Measurements from ENCODE around the gene CIAO3. TPM values are rescaled to one million over a fixed set of nuclear protein-coding genes. Genes with fewer than 3 reads are reported as not detected.
"Not testable (repeated sequence)": the region's sequence is repeated elsewhere in the genome, so short reads cannot be mapped to it uniquely, and the experiment has no call there.

CIAO3 gene
- total and polyA plus RNA-seq, 8 donors = 11.1 to 72.9 (median 16.3) TPM

DNA sequence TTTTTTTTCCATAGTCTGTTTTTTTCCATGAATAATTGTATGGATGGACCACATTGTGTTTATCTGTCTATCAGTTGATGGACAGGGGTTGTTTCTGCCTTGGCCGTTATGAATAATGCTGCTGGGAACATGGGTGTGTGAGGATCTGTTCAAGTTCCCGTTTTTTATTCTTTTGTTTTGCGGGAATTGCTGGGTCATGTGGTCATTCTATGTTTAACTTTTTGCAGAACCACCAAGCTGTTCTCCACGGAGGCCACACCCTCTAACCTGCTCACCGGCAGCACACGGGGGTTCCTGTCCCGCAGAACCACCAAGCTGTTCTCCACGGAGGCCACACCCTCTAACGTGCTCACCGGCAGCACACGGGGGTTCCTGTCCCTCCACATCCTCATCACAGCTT lies 13.9 kb upstream of the CIAO3 start:
- intact Hi-C loops (cut with DNase I) = no loop called here
- ATAC-seq (peak in 2 of 4 donors; percentile 51 to 55), DNase-seq (no peak), FAIRE-seq (no peak)
- WGBS, 2 donors = 40 to 47% methylated on average over 11 of the region's 11 CpGs
- no peak overlapping the region for H3K27ac ChIP-seq
- no peak overlapping the region for H3K4me3 ChIP-seq
- H3K4me1 ChIP-seq = no peaks in the 10 kb centered on the region
- H3K36me3 ChIP-seq = no peaks in the 10 kb centered on the region
- TF ChIP-seq, protein P1, sequence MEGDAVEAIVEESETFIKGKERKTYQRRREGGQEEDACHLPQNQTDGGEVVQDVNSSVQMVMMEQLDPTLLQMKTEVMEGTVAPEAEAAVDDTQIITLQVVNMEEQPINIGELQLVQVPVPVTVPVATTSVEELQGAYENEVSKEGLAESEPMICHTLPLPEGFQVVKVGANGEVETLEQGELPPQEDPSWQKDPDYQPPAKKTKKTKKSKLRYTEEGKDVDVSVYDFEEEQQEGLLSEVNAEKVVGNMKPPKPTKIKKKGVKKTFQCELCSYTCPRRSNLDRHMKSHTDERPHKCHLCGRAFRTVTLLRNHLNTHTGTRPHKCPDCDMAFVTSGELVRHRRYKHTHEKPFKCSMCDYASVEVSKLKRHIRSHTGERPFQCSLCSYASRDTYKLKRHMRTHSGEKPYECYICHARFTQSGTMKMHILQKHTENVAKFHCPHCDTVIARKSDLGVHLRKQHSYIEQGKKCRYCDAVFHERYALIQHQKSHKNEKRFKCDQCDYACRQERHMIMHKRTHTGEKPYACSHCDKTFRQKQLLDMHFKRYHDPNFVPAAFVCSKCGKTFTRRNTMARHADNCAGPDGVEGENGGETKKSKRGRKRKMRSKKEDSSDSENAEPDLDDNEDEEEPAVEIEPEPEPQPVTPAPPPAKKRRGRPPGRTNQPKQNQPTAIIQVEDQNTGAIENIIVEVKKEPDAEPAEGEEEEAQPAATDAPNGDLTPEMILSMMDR (IDR thresholded peaks at IDR 0.05) = no peak
- no peaks in the 10 kb centered on the region for H3K9me3 ChIP-seq
- no peaks in the 10 kb centered on the region for H3K27me3 ChIP-seq

DNA sequence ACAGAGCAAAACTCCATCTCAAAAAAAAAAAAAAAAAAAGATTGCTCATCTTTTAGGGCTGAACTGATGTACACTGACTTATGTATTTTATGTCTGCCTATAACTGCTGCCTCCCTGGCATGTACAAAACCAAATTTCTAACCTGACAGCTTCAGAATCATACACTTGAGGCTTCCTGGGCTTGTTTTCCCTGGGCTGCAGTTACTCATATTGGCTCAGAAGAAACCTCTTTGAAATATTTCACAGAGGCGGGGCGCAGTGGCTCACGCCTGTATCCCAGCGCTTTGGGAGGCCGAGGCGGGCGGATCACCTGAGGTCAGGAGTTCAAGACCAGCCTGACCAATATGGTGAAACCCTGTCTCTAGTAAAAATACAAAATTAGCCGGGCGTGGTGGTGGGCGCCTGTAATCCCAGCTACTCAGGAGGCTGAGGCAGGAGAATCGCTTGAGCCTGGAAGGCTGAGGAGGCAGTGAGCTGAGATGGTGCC lies 13.4 kb upstream of the CIAO3 start:
- ATAC-seq; H3K36me3 ChIP-seq; intact Hi-C loops (cut with DNase I); H3K4me3 ChIP-seq; H3K27ac ChIP-seq; DNase-seq; FAIRE-seq; H3K9me3 ChIP-seq; H3K27me3 ChIP-seq; H3K4me1 ChIP-seq: not testable (repeated sequence)
- 69 to 81% methylated on average over 11 of the region's 11 CpGs for WGBS, 2 donors

DNA sequence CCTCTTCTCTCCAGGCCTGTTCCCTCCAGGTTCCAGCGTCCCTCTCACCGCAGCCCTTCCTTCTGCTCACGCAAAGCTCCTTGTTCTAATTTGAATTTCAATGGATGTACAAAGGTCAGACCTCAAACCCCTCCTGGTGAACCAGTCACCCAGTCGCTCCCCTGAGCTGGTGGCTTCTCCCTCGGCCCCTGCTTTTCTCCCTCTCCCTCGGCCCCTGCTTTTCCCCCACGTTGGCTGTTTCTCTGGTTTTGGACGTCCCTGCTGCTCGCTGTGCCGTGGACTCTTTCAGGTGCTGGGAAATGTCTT lies 11.2 kb upstream of the CIAO3 start:
- Histone ChIP-seq H3K36me3 (no peaks in the 10 kb centered on the region), H3K27ac (no peak overlapping the region), H3K27me3 (no peaks in the 10 kb centered on the region), H3K4me3 (no peak overlapping the region), H3K9me3 (no peaks in the 10 kb centered on the region), H3K4me1 (no peaks in the 10 kb centered on the region)
- TF ChIP-seq, protein P1 (IDR thresholded peaks at IDR 0.05) = no peak
- FAIRE-seq = no peak
- WGBS, 2 donors = 8 to 9% methylated on average over 10 of the region's 10 CpGs
- no peak for ATAC-seq
- no peak for DNase-seq
- intact Hi-C loops (cut with DNase I) = no loop called here

DNA sequence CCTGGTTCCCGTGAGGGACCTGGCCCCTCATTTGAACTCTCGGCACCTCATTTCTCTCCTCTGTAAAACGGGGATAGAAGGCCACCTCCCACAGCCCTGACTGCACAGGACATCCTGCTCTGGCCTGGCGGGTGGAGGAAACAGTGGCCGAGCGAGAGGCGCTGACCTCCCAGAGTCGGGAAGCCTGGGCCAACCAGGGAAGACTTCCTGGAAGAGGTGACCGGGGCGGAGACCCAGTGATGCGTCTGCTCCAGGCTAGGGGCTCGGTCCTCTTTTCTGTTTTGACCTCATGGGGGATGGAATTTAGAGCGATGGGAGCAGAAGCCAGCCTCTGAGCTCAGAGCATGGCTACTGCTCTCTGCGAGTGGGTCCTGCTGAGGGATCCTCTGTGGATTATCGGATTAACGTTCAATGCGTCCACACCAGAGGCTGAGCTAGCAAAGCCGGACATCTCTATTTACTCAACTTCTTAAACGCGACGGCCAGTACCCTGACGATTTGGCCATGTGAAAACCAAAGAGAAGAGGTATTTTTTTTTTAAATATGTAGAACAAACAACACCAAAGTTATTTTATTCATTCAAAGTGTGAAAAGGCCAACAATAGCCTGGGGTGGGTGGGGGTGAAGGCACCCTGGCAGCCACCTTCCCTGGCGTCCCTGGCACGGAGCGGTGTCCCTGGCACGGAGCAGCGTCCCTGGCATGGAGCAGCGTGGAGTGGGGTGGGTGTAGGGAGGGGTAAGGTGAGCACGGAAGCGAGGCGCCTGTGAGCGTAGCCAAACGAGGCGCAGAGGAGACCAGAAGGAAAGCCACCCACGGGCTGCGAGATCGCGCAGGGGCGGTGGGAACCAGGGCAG lies 10.6 kb upstream of the CIAO3 start:
- H3K36me3 ChIP-seq = no peaks in the 10 kb centered on the region
- H3K9me3 ChIP-seq = no peaks in the 10 kb centered on the region
- TF ChIP-seq, protein P1 (IDR thresholded peaks at IDR 0.05) = no peak
- H3K27me3 ChIP-seq = no peaks in the 10 kb centered on the region
- ATAC-seq = peak in 3 of 4 donors; percentile 24 to 72 (median 60)
- peak in 2 of 6 donors; percentile 60 to 62 for DNase-seq
- WGBS, 2 donors = 24 to 27% methylated on average over 39 of the region's 39 CpGs
- intact Hi-C loops (cut with DNase I) = no loop called here
- no peak overlapping the region for H3K27ac ChIP-seq
- FAIRE-seq = no peak
- no peaks in the 10 kb centered on the region for H3K4me1 ChIP-seq
- H3K4me3 ChIP-seq = no peak overlapping the region

DNA sequence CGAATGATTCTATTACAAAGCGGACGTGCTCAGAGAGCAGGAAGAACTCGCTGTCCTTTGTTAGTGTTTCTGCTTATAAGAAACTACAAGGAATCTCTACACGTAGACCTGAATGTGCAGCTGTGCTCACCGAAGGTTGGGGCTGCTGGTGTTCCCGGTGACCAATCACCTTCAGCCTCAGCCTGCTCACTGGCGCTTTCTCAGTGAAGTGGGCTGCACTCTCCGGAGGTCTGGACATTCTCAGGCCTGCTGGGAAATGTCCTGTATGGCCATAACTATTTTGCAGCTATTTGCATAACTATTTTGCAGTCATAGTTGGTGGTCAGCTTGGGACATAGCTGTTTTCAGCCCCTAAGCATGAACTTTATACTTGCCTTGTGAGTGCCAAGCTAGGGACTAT lies 9.7 kb upstream of the CIAO3 start:
- Histone ChIP-seq H3K9me3 (no peaks in the 10 kb centered on the region), H3K4me3 (no peak overlapping the region), H3K27ac (no peak overlapping the region), H3K27me3 (no peaks in the 10 kb centered on the region), H3K4me1 (no peaks in the 10 kb centered on the region), H3K36me3 (no peaks in the 10 kb centered on the region)
- FAIRE-seq = no peak
- no peak for ATAC-seq
- intact Hi-C loops (cut with DNase I) = no loop called here
- 48 to 53% methylated on average over 9 of the region's 9 CpGs for WGBS, 2 donors
- TF ChIP-seq, protein P1 (IDR thresholded peaks at IDR 0.05) = no peak
- no peak for DNase-seq

Measured in pancreas (tissue), 10 donors.